SU-DHL-6 (cell line): ENCODE data around the gene HOXC13.

Experiments used
- CTCF ChIP-seq: fragments of 200-600 bp; sonication (generic); IDR thresholded peaks from one replicate; pipeline ENCODE4 v1.5.1; 2017; ENCODE audit warnings: antibody characterized with exemption, mild to moderate bottlenecking, low read length, moderate library complexity; ENCODE audit not compliant: insufficient read depth, poor library complexity, severe bottlenecking
- EZH2phosphoT487 ChIP-seq: fragments of 200-600 bp; sonication (generic), shearing (Covaris generic); conservative IDR thresholded peaks from 2 replicates; pipeline ENCODE4 v1.6.1; 2018; ENCODE audit warnings: mild to moderate bottlenecking, antibody characterized with exemption, low read length, moderate library complexity, mixed read lengths

GRCh38 chr12:53916788-53917655 lies 21.6 kb upstream of the HOXC13 start:
- TF ChIP-seq CTCF = no peak
- no peak for TF ChIP-seq EZH2phosphoT487
